Epidermal melanocyte (primary cell): ENCODE results near the gene BICD2.
A peak's percentile ranks its signal among the peaks of the same experiment; 100 is the strongest.
"Not testable (repeated sequence)": the region's sequence is repeated elsewhere in the genome, so short reads cannot be mapped to it uniquely, and the experiment has no call there.

ENCODE experiments used
- DNase-seq: peaks from one replicate; pipeline ENCODE4 v3.0.0; 2011; ENCODE audit warnings: low spot score; ENCODE audit not compliant: insufficient read length

Gene BICD2

DNA sequence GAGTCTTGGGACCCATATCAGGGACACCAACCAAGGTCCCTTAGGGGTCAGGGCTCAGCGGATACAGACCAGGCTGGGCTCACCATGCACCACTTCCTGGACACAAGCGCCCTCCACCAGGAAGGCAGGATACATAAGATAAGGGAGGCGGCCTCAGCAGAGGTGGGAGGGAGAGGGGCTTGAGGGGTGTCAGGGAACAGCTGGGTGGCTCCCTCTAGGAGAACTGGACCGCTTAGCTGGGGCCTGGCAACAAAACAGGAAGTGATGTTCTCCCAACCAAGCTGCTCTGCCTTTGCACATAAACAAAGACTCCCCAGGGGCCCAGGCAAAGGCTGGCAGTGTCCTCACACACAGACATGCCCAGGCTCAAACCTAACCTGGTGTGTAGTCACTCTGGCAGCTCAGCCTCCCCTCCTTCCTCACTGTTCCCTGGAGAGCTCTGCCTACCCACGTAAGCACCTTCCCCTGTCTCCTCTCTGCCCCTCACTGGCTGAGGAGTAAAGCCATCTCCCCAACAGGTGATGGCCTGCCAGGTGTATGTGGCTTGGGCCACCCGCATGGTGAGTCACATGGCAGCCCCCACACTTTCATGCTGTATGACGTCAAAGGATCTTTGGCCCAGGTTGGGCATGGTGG, 5.8 kb upstream of the BICD2 start:
- no peak for DNase-seq

GRCh38 chr9:92769990-92770359, 5.3 kb upstream of the BICD2 start:
- no peak for DNase-seq

DNA sequence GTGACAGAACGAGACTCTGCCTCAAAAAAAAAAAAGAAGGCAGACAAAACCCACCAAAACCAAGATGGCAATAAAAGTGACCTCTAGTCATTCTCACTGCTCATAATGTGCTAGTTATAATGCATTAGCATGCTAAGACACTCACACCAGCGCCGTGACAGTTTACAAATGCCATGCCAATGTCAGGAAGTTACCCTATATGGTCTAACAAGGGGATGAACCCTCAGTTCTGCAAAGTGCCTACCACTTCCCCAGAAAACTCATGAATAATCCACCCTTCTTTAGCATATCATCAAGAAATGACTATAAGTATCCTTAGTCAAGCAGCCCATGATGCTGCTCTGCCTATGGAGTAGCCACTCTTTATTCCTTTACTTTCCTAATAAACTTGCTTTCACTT, 4.7 kb upstream of the BICD2 start:
- DNase-seq = no peak

DNA sequence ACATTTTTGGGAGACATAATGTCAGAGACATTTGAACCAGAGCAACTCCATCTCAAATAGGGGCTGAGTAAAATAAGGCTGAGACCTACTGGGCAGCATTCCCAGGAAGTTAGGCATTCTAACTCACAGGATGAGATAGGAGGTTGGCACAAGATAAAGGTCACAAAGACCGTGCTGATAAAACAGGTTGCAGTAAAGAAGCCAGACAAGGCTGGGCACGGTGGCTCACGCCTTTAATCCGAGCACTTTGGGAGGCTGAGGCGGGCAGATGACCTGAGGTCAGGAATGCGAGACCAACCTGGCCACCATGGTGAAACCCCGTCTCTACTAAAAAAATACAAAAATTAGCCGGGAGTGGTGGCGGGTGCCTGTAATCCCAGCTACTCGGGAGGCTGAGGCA, 4.2 kb upstream of the BICD2 start:
- not testable (repeated sequence) for DNase-seq

DNA sequence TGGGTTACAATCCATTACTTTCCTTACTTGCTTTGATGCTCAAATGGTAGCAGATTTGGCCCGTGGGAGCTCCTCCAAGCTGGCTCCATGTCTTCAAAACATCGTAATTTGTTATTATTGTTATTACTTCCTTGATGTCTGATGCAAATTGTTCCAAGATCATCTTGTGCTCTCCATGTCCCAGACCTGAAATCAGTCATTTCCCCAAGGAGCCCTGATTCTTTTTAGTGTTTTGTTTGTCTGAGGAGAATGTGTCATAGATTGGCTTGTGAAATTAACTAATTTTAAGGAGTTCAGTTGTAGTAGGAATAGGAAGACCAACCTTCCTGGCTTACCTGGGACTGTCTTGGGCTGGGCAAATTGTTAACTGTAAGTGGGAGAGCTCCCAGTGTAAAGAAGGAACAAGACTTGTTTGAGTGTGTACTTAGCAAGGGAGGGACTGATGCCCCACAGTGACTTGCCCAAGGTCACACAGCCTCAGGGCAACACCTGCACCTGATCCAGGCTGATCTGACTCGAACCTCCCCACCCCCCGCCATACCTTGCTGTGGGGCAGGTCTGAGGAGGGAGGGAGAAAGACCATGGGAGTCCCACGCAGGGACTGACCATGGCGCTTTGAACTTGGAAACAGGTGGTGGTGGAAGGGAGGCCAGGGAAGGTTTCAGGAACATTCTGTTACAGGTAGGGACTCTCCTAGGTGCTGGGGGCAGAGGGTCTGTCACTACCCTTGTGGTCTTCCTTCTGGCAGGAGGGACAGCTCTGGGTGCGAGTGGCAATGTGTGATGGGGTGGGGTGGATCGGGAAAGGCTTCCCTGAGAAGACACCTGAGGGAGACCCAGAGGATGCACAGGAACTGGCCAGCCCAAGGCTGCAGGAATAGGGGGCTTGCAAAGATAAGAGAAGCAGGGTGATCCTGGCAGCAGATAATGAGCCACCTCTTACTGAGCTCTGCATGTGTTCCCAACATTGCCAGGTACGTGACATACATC, 2.7 kb upstream of the BICD2 start:
- DNase-seq = no peak

DNA sequence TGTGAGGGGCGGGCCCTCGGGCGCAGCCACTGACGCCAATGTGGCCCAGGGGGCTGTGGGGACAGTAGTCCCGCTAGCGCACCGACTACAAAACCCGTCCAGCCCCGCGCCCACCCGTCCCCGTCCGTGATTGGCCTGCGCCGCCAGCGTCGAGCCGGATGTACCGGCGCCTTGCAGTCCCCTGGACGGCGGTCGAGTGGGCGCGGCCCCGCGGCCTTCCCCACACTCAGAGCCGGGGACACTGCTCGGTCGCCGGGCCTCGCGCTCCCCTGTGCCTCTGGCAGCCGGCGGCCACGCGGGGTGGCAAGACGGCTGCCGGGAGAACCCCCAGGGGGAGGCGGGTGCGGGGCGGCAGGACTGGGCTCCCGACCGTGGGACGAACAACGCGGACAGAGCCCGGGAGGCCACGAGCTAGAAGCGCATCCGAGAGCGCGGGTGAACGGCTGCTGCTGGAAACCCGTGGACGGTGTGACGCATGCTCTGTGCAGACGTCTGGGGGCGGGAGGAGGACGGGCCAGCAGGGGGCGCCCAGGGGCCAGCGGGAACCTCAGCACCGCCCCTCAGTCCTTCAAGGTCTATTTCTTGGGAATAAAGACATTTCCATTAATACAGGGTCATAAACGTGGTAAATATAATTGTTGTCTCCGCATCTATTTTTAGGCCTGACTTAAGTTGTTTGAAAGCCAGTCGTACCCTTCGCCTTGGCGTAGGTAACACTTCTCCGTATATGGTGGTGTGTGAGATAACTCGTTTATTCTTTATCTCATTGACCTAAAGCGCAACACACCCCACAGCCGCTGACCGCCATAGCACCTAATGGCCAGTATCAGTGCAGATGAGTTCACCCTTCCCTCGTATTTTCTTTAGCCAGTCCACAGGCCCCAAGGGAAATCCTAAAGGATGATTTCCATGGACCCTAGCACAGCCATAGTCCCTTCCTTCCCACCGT, 629 bp upstream of the BICD2 start:
- DNase-seq = peak; percentile 96

DNA sequence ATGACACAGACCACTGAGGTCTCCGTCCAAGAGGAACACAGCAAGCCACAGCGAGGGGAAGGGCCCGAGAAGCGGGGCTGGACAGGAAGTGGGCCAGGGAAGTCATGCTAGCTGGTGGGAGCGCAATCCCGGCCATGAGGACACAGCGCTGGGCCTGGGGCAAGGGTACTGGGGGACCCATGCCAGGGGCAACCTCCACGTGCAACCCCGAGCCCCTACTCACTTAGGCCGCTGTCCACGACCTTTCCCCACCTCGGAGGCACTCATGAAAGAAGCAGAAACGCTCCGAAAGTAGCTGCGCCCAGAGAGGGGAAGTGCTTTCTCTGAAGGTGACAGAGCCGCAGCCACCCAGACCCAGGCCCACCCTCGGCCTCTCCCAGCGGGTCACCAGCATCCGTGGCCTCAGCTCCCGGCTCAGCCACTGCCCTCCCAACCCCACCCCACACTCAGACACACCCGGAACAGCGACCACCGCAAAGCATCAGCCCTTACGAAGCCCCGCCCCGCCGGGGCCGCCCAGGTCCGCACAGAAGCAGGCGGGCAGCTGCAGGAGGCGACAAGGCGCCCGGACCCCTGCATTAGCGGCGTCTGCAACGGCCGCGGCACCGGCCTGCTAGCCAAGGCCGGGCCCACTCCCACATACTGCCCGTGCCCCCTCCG, 782 bp downstream of the BICD2 start:
- DNase-seq = peak; percentile 38

- DNase-seq = no peak
Observed at GRCh38 chr9:92762781-92763708, 1.6 kb downstream of the BICD2 start.

GRCh38 chr9:92762196-92762595, 2.4 kb downstream of the BICD2 start:
- DNase-seq = no peak

- no peak for DNase-seq
Observed at GRCh38 chr9:92761686-92762085, 2.9 kb downstream of the BICD2 start.

GRCh38 chr9:92760494-92760893, 4.1 kb downstream of the BICD2 start:
- no peak for DNase-seq

DNA sequence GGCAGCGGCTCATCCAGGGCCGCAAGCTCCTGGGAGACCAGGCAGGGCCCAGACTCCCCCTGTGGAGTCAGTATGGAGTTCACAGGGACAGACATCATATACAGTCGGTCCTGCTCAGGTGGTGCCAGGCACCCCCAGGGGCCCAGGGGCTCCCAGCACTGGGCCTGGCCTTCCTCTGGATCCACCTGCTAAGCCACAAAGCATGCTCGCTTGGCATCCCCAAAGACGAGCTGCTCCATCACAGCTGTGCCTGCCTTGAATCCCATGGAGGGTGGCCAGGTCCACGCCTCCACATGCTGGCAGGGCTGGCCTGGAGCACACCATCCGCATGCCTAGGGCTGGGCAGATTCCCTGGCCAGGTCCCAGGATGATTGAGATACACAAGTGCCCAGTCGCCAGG, 4.6 kb downstream of the BICD2 start:
- no peak for DNase-seq

DNA sequence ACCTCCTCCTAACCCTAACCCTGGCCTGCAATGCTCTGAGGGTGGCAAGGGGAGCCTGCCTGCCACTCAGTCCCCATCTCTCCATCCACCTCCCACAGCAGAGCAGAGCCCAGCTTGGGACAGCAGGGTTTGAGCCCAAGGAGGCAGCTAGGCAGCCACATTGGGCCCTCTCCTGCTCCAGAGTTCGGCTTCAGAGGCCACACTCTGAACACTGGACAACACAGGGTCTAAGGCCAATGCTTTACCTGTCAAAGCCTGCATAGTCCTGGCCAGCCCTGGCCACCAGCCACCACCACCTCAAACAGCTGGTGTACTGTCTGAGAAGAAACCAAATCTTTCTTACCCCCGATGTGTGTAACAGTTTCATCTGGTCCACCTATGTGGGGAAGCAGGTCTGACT, 5.2 kb downstream of the BICD2 start:
- no peak for DNase-seq

- DNase-seq = no peak
Observed at GRCh38 chr9:92756792-92757191, 7.8 kb downstream of the BICD2 start.

GRCh38 chr9:92754091-92754745, 10.4 kb downstream of the BICD2 start:
- DNase-seq = no peak

- no peak for DNase-seq
Observed at GRCh38 chr9:92752812-92753404, 11.7 kb downstream of the BICD2 start.

- DNase-seq = no peak
Observed at GRCh38 chr9:92749934-92750315, 14.7 kb downstream of the BICD2 start.

- no peak for DNase-seq
Observed at GRCh38 chr9:92749071-92749933, 15.3 kb downstream of the BICD2 start.
